Fibroblast of lung (primary cell): Measurements from ENCODE around the gene MED20. TPM values are rescaled to one million over a fixed set of nuclear protein-coding genes. Genes with fewer than 3 reads are reported as not detected.

ENCODE experiments used
- DNase-seq, 2 donors: peaks; one replicate each; pipeline versions ENCODE4 v3.0.0 to v3.0.0-alpha.2; 2010; ENCODE audit warnings: low read depth in 2 of 2
- H2AFZ ChIP-seq: 2 replicates; pipeline ENCODE4 v1.5.1; 2012; ENCODE audit warnings: low read length, control low read depth, inconsistent platforms
- H3K27ac ChIP-seq: 2 replicates; pipeline ENCODE4 v1.5.1; 2011; ENCODE audit warnings: low read length, control low read depth; ENCODE audit not compliant: insufficient read depth
- H3K27me3 ChIP-seq: 2 replicates; pipeline ENCODE4 v1.5.1; 2011; ENCODE audit warnings: mild to moderate bottlenecking, low read length; ENCODE audit not compliant: control insufficient read depth, insufficient read depth
- H3K36me3 ChIP-seq: 2 replicates; pipeline ENCODE4 v1.5.1; 2011; ENCODE audit warnings: low read length; ENCODE audit not compliant: control insufficient read depth, insufficient read depth
- H3K4me1 ChIP-seq: 2 replicates; pipeline ENCODE4 v1.5.1; 2011; ENCODE audit warnings: low read length; ENCODE audit not compliant: control insufficient read depth, insufficient read depth; ENCODE audit errors: extremely low read depth
- H3K4me2 ChIP-seq: 2 replicates; pipeline ENCODE4 v1.5.1; 2011; ENCODE audit warnings: low read length, control low read depth; ENCODE audit not compliant: insufficient read depth; ENCODE audit errors: extremely low read depth
- H3K4me3 ChIP-seq, 4 experiments: fragments of 200-600 bp in 1 of 4; sonication (generic) in 1 of 4; replicated peaks in 1 of 4; 2 replicates each; pipeline ENCODE4 v1.5.1; 2011 to 2016; ENCODE audit warnings: low read length in 4 of 4, low read depth in 3 of 4, mild to moderate bottlenecking in 3 of 4, control low read depth in 2 of 4, inconsistent platforms in 1 of 4, mixed read lengths in 1 of 4; ENCODE audit not compliant: insufficient read depth in 1 of 4; ENCODE audit errors: control extremely low read depth in 1 of 4
- H3K79me2 ChIP-seq: 2 replicates; pipeline ENCODE4 v1.5.1; 2012; ENCODE audit warnings: mild to moderate bottlenecking, low read length, inconsistent platforms; ENCODE audit not compliant: control insufficient read depth, insufficient read depth
- H3K9ac ChIP-seq: 2 replicates; pipeline ENCODE4 v1.5.1; 2011; ENCODE audit warnings: mild to moderate bottlenecking, low read length, control low read depth; ENCODE audit not compliant: insufficient read depth
- H3K9me3 ChIP-seq: 2 replicates; pipeline ENCODE4 v1.5.1; 2012; ENCODE audit warnings: low read depth, low read length; ENCODE audit not compliant: control insufficient read depth, insufficient read depth
- H4K20me1 ChIP-seq: 2 replicates; pipeline ENCODE4 v1.5.1; 2011; ENCODE audit warnings: low read length; ENCODE audit not compliant: control insufficient read depth, insufficient read depth; ENCODE audit errors: extremely low read depth
- EZH2 ChIP-seq: IDR thresholded peaks from 2 replicates; pipeline ENCODE4 v1.5.1; 2012; ENCODE audit warnings: low read length, control low read depth, mild to moderate bottlenecking; ENCODE audit errors: missing control alignments
- polyA plus RNA-seq, 2 donors: library from polyadenylated mRNA; depleted of rRNA in 1 of 2; stranded (reverse) in 1 of 2; unstranded in 1 of 2; fragments of >200 nt; gene quantifications; 2 replicates each; pipeline ENCODE4 v1.2.1, GENCODE V29; 2011 to 2012; ENCODE audit warnings: missing spikeins in 1 of 2
- total RNA-seq: library from RNA; depleted of rRNA; stranded (reverse); fragments of >200 nt; gene quantifications from 2 replicates; pipeline ENCODE4 v1.2.1, GENCODE V29; 2014
- TF ChIP-seq, protein P1 (sequence below), 2 donors: IDR thresholded peaks in 1 of 2; conservative IDR thresholded peaks in 1 of 2; 1 replicate in 1 of 2; 2 replicates in 1 of 2; pipeline ENCODE4 v1.5.1; 2011 to 2012; ENCODE audit warnings: low read length in 2 of 2, control low read depth in 1 of 2, inconsistent platforms in 1 of 2, low read depth in 1 of 2, mild to moderate bottlenecking in 1 of 2

The MED20 gene
- total and polyA plus RNA-seq, 2 donors (not counting 1 experiment from before 2014, with no cell fraction given), result 27.7 to 38.6 TPM

DNA sequence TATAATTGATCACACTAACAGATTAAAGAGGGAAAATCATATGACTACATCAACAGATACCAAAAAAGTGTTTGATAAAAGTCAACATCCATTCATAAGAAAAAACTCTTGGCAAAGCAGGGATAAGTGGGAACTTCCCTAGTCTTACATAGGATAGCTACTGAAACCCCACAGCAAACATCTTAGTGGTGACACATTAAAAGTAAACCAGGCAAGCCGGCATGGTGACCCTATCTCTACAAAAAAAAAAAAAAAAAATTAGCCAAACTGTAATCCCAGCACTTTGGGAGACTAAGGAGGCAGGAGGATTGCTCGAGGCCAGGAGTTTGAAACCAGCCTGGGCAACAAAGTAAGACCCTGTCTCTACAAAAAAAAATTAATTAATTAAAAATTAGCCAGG lies 34.5 kb upstream of the MED20 start:
- DNase-seq, result no peak
- TF ChIP-seq, protein P1, sequence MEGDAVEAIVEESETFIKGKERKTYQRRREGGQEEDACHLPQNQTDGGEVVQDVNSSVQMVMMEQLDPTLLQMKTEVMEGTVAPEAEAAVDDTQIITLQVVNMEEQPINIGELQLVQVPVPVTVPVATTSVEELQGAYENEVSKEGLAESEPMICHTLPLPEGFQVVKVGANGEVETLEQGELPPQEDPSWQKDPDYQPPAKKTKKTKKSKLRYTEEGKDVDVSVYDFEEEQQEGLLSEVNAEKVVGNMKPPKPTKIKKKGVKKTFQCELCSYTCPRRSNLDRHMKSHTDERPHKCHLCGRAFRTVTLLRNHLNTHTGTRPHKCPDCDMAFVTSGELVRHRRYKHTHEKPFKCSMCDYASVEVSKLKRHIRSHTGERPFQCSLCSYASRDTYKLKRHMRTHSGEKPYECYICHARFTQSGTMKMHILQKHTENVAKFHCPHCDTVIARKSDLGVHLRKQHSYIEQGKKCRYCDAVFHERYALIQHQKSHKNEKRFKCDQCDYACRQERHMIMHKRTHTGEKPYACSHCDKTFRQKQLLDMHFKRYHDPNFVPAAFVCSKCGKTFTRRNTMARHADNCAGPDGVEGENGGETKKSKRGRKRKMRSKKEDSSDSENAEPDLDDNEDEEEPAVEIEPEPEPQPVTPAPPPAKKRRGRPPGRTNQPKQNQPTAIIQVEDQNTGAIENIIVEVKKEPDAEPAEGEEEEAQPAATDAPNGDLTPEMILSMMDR (conservative IDR thresholded peaks at IDR 0.05 in 1 of 2, IDR thresholded peaks at IDR 0.05 in 1 of 2; ENCODE audit: low read depth in 1 of 2, low read length in 2 of 2), result no peak
- no peak for TF ChIP-seq EZH2
- H3K79me2 ChIP-seq, result no peaks in the 10 kb centered on the region
- no peaks in the 10 kb centered on the region for H4K20me1 ChIP-seq
- no peaks in the 10 kb centered on the region for H3K9me3 ChIP-seq
- no peak overlapping the region for H3K4me3 ChIP-seq
- no peak overlapping the region for H3K4me2 ChIP-seq
- H3K27ac ChIP-seq, result no peak overlapping the region
- H3K36me3 ChIP-seq, result no peaks in the 10 kb centered on the region
- H3K4me1 ChIP-seq, result no peaks in the 10 kb centered on the region
- no peaks in the 10 kb centered on the region for H3K27me3 ChIP-seq
- H2AFZ ChIP-seq, result no peak overlapping the region
- no peak overlapping the region for H3K9ac ChIP-seq

GRCh38 chr6:41954668-41955067 lies 33.7 kb upstream of the MED20 start:
- no peaks in the 10 kb centered on the region for H3K27me3 ChIP-seq
- TF ChIP-seq, protein P1 (conservative IDR thresholded peaks at IDR 0.05 in 1 of 2, IDR thresholded peaks at IDR 0.05 in 1 of 2; ENCODE audit: low read depth in 1 of 2, low read length in 2 of 2), result no peak
- no peak for TF ChIP-seq EZH2
- H3K4me3 ChIP-seq, result no peak overlapping the region
- no peak overlapping the region for H3K27ac ChIP-seq
- no peak for DNase-seq
- no peaks in the 10 kb centered on the region for H4K20me1 ChIP-seq
- no peaks in the 10 kb centered on the region for H3K4me1 ChIP-seq
- no peak overlapping the region for H3K4me2 ChIP-seq
- no peaks in the 10 kb centered on the region for H3K9me3 ChIP-seq
- no peaks in the 10 kb centered on the region for H3K79me2 ChIP-seq
- no peak overlapping the region for H2AFZ ChIP-seq
- no peak overlapping the region for H3K9ac ChIP-seq
- H3K36me3 ChIP-seq, result no peaks in the 10 kb centered on the region

GRCh38 chr6:41947581-41948220 lies 26.8 kb upstream of the MED20 start:
- no peak for TF ChIP-seq EZH2
- TF ChIP-seq, protein P1 (conservative IDR thresholded peaks at IDR 0.05 in 1 of 2, IDR thresholded peaks at IDR 0.05 in 1 of 2; ENCODE audit: low read depth in 1 of 2, low read length in 2 of 2), result no peak
- Histone ChIP-seq H3K27ac (no peak overlapping the region), H3K36me3 (no peaks in the 10 kb centered on the region), H3K27me3 (no peaks in the 10 kb centered on the region), H2AFZ (no peak overlapping the region), H3K9ac (no peak overlapping the region), H3K4me2 (no peak overlapping the region), H3K4me3 (no peak overlapping the region), H3K79me2 (no peaks in the 10 kb centered on the region), H4K20me1 (no peaks in the 10 kb centered on the region), H3K9me3 (no peaks in the 10 kb centered on the region), H3K4me1 (no peaks in the 10 kb centered on the region)
- no peak for DNase-seq
